ENCODE measurements around the gene ADIPOR1. TPM values are rescaled to one million over a fixed set of nuclear protein-coding genes. Genes with fewer than 3 reads are reported as not detected.
"Not testable (repeated sequence)": the region's sequence is repeated elsewhere in the genome, so short reads cannot be mapped to it uniquely, and the experiment has no call there.

Gene ADIPOR1
- total and polyA plus RNA-seq, 5 donors, result 75.1 to 100.0 (median 91.9) TPM

DNA sequence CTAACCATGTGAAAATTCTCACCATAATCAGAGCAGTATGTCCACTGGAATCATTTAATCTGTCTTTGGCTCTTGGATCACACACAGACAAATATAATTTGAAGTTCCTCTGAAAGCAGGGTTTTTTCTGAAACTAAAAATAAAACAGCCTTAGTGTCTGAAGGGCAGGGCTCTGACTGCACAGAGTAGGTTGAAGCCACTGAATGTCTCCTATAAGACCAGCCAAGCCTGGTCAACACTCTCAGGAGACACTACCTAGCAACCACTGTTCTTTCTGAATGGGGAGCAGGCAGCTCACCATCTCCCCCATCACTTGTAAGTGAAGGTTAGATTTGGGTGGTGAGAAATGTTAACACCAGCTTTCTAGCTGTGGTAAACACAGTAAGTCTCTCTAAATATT is 33.0 kb upstream of the ADIPOR1 start:
- no peak for DNase-seq
- Histone ChIP-seq H3K27ac (ENCODE audit: low read length) (no peak overlapping the region), H3K4me1 (ENCODE audit: control insufficient read depth, insufficient read depth, low read length) (no peaks in the 10 kb centered on the region), H3K4me3 (ENCODE audit: low read length) (no peak overlapping the region), H3K27me3 (ENCODE audit: control insufficient read depth, insufficient read depth) (no peaks in the 10 kb centered on the region), H3K9me3 (ENCODE audit: control insufficient read depth, low read length) (peaks cover 2% of the 10 kb centered on the region)
- no peak for ATAC-seq
- intact Hi-C loops (cut with DNase I), result no loop called here

DNA sequence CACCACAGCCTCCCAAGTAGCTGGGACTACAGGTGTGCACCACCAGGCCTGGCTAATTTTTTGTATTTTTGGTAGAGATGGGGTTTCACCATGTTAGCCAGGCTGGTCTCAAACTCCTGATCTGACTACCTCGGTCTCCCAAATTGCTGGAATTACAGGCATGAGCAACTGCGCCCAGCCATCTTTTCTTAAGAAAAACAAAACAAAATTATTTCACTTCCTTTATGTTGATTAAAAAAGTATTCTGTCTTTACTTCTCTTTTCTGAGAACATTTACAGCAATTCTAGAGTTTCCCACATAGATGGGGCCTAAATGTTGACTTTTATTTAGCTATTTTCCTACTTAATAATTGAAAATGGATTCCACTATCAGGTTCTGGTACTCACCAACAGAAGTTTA is 31.8 kb upstream of the ADIPOR1 start:
- ATAC-seq (no peak), DNase-seq (no peak)
- no peaks in the 10 kb centered on the region for H3K4me1 ChIP-seq (ENCODE audit: control insufficient read depth, insufficient read depth, low read length)
- H3K9me3 ChIP-seq (ENCODE audit: control insufficient read depth, low read length), result peaks cover 2% of the 10 kb centered on the region
- H3K27ac ChIP-seq (ENCODE audit: low read length), result no peak overlapping the region
- WGBS, result 86% methylated on average over 2 of the region's 2 CpGs
- no peaks in the 10 kb centered on the region for H3K27me3 ChIP-seq (ENCODE audit: control insufficient read depth, insufficient read depth)
- H3K4me3 ChIP-seq (ENCODE audit: low read length), result no peak overlapping the region
- intact Hi-C loops (cut with DNase I), result no loop called here

DNA sequence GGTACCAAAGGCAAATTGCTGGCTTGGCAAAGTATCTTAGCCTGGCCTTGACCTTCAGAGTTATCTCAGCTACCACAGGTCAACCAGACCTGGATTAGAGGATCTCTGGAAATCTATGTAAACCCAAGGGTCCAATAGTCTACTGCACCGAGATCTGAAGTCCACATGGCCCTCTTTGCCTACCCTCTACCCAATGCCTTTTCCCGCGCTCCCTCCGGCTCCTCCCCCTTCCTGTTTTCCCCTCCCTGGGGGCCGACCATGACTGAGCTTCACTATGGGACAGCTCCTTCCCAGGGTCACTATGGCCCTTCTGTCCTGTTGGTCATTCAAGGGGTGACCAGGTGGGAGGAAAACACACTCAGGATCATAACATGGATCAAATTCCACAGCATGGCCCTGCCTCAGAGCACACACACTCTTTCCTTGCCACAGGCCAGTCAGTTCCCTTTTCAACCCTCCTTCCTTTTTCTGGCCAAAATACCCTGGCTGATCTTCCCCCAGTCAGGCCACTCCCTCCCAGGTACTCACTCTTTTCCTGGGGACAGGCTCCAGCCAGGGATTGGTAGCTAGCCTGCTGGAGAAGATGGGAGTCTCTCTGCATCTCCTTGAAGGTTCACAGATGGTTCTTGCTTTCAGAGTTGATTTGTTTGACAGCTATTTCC is 29.9 kb upstream of the ADIPOR1 start:
- peaks cover 2% of the 10 kb centered on the region for H3K9me3 ChIP-seq (ENCODE audit: control insufficient read depth, low read length)
- ATAC-seq (no peak), DNase-seq (no peak)
- no peaks in the 10 kb centered on the region for H3K4me1 ChIP-seq (ENCODE audit: control insufficient read depth, insufficient read depth, low read length)
- H3K27ac ChIP-seq (ENCODE audit: low read length), result no peak overlapping the region
- no peaks in the 10 kb centered on the region for H3K27me3 ChIP-seq (ENCODE audit: control insufficient read depth, insufficient read depth)
- H3K4me3 ChIP-seq (ENCODE audit: low read length), result no peak overlapping the region
- intact Hi-C loops (cut with DNase I), result no loop called here
- 59% methylated on average over 5 of the region's 5 CpGs for WGBS

DNA sequence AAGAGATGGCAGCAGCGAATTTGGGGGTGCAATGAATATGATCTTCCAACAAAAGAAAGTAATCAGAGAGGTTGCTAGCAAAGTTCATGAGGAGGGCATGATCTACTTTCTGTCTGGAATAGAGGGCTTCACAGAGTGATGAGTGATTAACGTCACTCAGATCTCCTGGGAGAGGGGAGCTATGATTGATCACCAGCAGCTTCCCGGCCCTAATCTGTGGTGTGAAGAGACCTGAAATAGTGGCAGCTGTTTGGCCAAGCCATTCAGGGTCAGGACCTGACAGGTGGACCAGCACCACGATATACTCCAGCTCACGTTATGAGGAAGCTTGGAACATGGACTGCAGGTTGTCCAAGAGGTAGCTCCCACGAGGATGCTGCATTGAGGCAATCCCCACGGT is 29.1 kb upstream of the ADIPOR1 start:
- 49% methylated on average over 7 of the region's 7 CpGs for WGBS
- Histone ChIP-seq H3K27ac (ENCODE audit: low read length) (no peak overlapping the region), H3K4me1 (ENCODE audit: control insufficient read depth, insufficient read depth, low read length) (no peaks in the 10 kb centered on the region), H3K9me3 (ENCODE audit: control insufficient read depth, low read length) (peaks cover 2% of the 10 kb centered on the region), H3K4me3 (ENCODE audit: low read length) (no peak overlapping the region), H3K27me3 (ENCODE audit: control insufficient read depth, insufficient read depth) (no peaks in the 10 kb centered on the region)
- ATAC-seq (no peak), DNase-seq (no peak)
- intact Hi-C loops (cut with DNase I), result no loop called here

DNA sequence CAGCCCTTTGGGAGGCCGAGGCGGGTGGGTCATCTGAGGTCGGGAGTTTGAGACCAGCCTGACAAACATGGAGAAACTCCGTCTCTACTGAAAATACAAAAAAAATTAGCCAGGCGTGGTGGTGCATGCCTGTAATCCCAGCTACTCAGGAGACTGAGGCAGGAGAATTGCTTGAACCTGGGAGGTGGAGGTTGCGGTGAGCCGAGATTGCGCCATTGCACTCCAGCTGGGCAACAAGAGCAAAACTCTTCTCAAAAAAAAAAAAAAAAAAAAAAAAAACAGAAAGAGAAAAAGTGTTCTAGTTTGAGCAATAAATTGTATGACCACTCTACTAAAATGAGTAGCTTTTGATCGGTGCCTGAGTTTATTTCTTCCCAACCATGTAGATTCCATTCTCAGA is 28.0 kb upstream of the ADIPOR1 start:
- H3K27ac ChIP-seq (ENCODE audit: low read length); DNase-seq; ATAC-seq; H3K9me3 ChIP-seq (ENCODE audit: control insufficient read depth, low read length); intact Hi-C loops (cut with DNase I); H3K4me3 ChIP-seq (ENCODE audit: low read length); H3K4me1 ChIP-seq (ENCODE audit: control insufficient read depth, insufficient read depth, low read length); H3K27me3 ChIP-seq (ENCODE audit: control insufficient read depth, insufficient read depth): not testable (repeated sequence)
- WGBS, result 74% methylated on average over 9 of the region's 9 CpGs

DNA sequence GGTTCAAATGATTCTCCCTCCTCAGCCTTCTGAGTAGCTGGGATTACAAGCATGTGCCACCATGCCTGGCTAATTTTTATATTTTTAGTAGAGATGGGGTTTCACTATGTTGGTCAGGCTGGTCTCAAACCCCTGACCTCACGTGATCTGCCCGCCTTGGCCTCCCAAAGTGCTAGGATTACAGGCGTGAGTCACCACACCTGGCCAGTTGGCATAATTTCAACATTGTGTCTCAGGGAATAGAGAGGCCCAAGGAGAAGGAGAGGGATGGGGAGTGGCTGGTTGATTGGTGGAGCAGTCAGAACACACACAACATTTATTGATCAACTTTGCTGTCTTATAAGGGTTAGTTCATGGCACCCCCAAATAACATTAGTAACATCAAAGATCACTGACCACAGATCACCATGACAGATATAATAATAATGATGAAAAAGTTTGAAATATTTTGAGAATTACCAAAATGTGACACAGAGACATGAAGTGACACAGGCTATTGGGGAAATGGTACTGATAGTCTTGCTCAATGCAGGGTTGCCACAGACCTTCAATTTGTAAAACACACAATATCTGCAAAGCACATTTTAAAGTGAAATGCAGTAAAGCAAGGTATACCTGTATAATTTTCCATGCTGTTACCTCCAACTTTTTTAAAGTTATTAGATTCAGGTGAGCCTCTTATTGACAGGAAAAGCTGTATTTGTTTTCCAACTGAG is 24.8 kb upstream of the ADIPOR1 start:
- no peaks in the 10 kb centered on the region for H3K27me3 ChIP-seq (ENCODE audit: control insufficient read depth, insufficient read depth)
- no peak overlapping the region for H3K27ac ChIP-seq (ENCODE audit: low read length)
- intact Hi-C loops (cut with DNase I), result no loop called here
- peaks cover 2% of the 10 kb centered on the region for H3K9me3 ChIP-seq (ENCODE audit: control insufficient read depth, low read length)
- no peak overlapping the region for H3K4me3 ChIP-seq (ENCODE audit: low read length)
- H3K4me1 ChIP-seq (ENCODE audit: control insufficient read depth, insufficient read depth, low read length), result no peaks in the 10 kb centered on the region
- 78% methylated on average over 3 of the region's 3 CpGs for WGBS
- no peak for ATAC-seq
- DNase-seq, result no peak

DNA sequence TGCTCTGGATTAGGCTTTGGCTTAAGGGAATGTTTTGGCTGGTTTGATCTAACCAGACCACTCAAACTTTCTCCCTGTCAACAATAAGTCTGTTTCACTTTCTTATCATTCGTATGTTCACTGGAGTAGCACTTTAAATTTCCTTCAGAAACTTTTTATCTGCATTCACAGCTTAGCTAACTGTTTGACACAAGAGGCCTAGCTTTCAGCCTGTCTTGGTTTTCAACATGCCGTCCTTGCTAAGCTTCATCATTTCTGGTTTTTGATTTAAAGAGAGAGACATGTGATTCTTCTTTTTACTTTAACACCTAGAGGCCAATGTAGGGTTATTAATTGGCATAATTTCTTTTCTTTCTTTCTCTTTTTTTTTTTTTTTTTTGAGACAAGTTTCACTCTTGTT is 23.8 kb upstream of the ADIPOR1 start:
- intact Hi-C loops (cut with DNase I), result no loop called here
- DNase-seq (no peak), ATAC-seq (no peak)
- Histone ChIP-seq H3K4me3 (ENCODE audit: low read length) (no peak overlapping the region), H3K9me3 (ENCODE audit: control insufficient read depth, low read length) (no peaks in the 10 kb centered on the region), H3K27me3 (ENCODE audit: control insufficient read depth, insufficient read depth) (no peaks in the 10 kb centered on the region), H3K27ac (ENCODE audit: low read length) (no peak overlapping the region), H3K4me1 (ENCODE audit: control insufficient read depth, insufficient read depth, low read length) (no peaks in the 10 kb centered on the region)
- WGBS, result 37% methylated on average over 2 of the region's 2 CpGs

DNA sequence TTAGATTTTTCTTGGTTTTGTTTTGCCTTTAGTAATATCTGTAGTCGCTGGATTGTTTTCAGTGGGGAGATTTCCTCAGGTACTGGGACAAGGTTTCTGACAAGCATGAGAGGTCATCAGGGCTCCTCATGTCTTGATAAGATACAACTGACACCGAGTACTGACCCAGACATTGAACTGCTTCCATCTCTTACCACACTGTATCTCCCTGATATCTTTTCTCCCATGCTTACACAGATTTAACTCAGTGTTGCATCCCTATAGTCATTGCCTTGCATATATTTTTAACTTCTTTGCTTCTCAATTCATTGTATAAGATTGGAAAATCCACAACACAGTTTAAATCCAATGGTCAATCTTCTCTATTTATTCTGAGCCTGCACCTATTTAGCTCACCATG is 21.3 kb upstream of the ADIPOR1 start:
- H3K27me3 ChIP-seq (ENCODE audit: control insufficient read depth, insufficient read depth), result no peaks in the 10 kb centered on the region
- 45% methylated on average over 2 of the region's 2 CpGs for WGBS
- H3K4me3 ChIP-seq (ENCODE audit: low read length), result no peak overlapping the region
- H3K27ac ChIP-seq (ENCODE audit: low read length), result no peak overlapping the region
- DNase-seq, result no peak
- intact Hi-C loops (cut with DNase I), result no loop called here
- no peaks in the 10 kb centered on the region for H3K9me3 ChIP-seq (ENCODE audit: control insufficient read depth, low read length)
- H3K4me1 ChIP-seq (ENCODE audit: control insufficient read depth, insufficient read depth, low read length), result no peaks in the 10 kb centered on the region
- no peak for ATAC-seq

DNA sequence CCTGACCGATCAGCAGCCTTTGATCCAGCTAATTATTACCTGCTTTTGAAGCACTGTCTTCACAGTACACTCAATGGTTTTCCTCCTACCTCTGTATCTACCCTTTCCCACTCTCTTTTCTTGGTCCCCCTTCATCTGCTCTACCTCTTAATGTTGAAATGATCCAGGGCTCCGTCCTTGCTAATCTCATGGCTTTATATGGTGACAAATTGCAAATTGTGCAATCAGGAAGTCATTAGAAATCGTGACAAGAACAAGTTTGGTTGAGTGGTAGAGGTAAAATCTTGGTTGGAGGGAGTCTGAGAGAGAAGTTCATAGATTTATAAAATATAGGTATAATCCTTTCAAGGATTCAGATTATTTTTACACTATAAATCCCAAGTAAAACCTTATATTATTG is 18.5 kb upstream of the ADIPOR1 start:
- intact Hi-C loops (cut with DNase I), result no loop called here
- no peak overlapping the region for H3K4me3 ChIP-seq (ENCODE audit: low read length)
- H3K4me1 ChIP-seq (ENCODE audit: control insufficient read depth, insufficient read depth, low read length), result no peaks in the 10 kb centered on the region
- no peak for ATAC-seq
- H3K27ac ChIP-seq (ENCODE audit: low read length), result no peak overlapping the region
- H3K9me3 ChIP-seq (ENCODE audit: control insufficient read depth, low read length), result no peaks in the 10 kb centered on the region
- no peaks in the 10 kb centered on the region for H3K27me3 ChIP-seq (ENCODE audit: control insufficient read depth, insufficient read depth)
- 38% methylated on average over 3 of the region's 3 CpGs for WGBS
- no peak for DNase-seq

DNA sequence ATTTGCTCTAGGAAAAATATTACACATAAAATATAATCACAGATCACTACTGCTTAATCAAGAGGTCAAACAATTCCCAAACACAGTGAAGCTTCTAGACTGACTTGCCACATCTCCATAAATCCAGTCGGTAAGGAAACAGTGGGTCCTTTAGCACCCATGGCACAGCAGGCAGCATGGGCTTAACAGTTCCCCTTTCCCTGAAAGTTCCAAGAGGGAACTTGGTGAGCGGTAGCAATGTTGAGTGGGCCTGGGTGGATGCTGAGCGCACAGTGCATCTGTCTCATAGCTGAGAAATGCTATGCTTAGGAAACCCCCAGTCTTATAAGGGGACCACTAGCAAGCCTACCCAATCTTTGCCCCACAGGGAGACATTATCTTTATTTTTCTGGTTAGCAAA is 16.7 kb upstream of the ADIPOR1 start:
- no peak overlapping the region for H3K4me3 ChIP-seq (ENCODE audit: low read length)
- intact Hi-C loops (cut with DNase I), result no loop called here
- 87% methylated on average over 3 of the region's 3 CpGs for WGBS
- no peak for DNase-seq
- H3K27me3 ChIP-seq (ENCODE audit: control insufficient read depth, insufficient read depth), result no peaks in the 10 kb centered on the region
- H3K9me3 ChIP-seq (ENCODE audit: control insufficient read depth, low read length), result no peaks in the 10 kb centered on the region
- ATAC-seq, result no peak
- no peak overlapping the region for H3K27ac ChIP-seq (ENCODE audit: low read length)
- no peaks in the 10 kb centered on the region for H3K4me1 ChIP-seq (ENCODE audit: control insufficient read depth, insufficient read depth, low read length)

DNA sequence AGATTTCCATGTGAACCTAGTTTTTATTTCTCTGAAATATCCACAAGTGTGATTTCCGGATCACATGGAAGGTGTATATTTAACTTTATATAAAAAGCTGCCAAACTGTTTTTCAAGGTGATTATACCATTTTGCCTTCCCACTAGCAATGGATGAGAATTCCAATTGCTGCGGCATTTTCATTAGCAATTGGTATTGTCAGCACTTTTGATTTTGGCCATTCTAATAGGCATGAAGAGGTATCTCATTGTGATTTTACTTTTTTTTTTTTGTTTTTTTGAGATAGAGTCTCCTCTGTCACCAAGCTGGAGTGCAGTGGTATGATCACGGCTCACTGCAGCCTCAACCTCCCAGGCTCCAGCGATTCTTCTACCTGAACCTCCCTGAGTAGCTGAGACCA is 13.9 kb upstream of the ADIPOR1 start:
- WGBS, result 70% methylated on average over 4 of the region's 4 CpGs

More for the DNA sequence above, 13.9 kb upstream of the ADIPOR1 start:
- Histone ChIP-seq H3K27ac (ENCODE audit: low read length) (no peak overlapping the region), H3K27me3 (ENCODE audit: control insufficient read depth, insufficient read depth) (no peaks in the 10 kb centered on the region), H3K4me3 (ENCODE audit: low read length) (no peak overlapping the region), H3K9me3 (ENCODE audit: control insufficient read depth, low read length) (no peaks in the 10 kb centered on the region), H3K4me1 (ENCODE audit: control insufficient read depth, insufficient read depth, low read length) (peaks cover 3% of the 10 kb centered on the region)
- DNase-seq (no peak), ATAC-seq (no peak)
- intact Hi-C loops (cut with DNase I), result no loop called here

Data from right cardiac atrium (tissue), 5 donors.